WTC11 (cell line): ENCODE results near the gene APOE.

Experiments
- CREB1 ChIP-seq: sonication (generic); formaldehyde crosslinking; IDR thresholded peaks from 2 replicates; pipeline ENCODE4 v1.8.0; 2023; ENCODE audit warnings: mild to moderate bottlenecking, missing genetic modification reagents
- CTCF ChIP-seq: fragments of 200-600 bp; IDR thresholded peaks from 2 replicates; pipeline ENCODE4 v1.8.0; 2022; ENCODE audit warnings: antibody characterized with exemption
- FOXJ3 ChIP-seq: sonication (generic); formaldehyde crosslinking; IDR thresholded peaks from 2 replicates; pipeline ENCODE4 v1.9.0; 2021; ENCODE audit warnings: missing genetic modification reagents, mild to moderate bottlenecking, borderline replicate concordance
- IRF1 ChIP-seq: sonication (generic); formaldehyde crosslinking; IDR thresholded peaks from 2 replicates; pipeline ENCODE4 v1.8.0; 2023; ENCODE audit warnings: missing genetic modification reagents
- TF ChIP-seq, protein P1 (sequence below): sonication (generic); formaldehyde crosslinking; IDR thresholded peaks from 2 replicates; pipeline ENCODE4 v1.8.1; 2023; ENCODE audit warnings: mild to moderate bottlenecking, missing genetic modification reagents, moderate library complexity

DNA sequence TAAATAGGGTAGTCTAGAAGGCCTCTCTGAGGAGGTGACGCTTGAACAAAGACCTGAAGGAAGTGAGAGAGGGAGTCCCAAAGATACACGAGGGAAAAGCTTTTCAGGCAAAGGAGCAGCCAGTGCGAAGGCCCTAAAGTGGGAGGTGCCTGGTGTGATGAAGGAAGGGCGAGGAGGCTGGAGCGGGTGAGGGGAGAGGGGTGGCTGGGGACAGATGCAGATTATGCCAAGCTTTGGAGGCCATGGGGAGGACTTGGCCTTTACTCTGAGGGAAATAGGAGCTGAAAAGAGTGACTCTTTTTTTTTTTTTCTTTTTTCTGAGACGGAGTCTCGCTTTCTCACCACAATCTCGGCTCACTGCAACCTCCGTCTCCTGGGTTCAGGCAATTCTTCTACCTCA lies 52.5 kb downstream of the APOE start:
- TF ChIP-seq CREB1 (CRISPR knock-in tag): no peak
- TF ChIP-seq CTCF: no peak
- TF ChIP-seq, protein P1, sequence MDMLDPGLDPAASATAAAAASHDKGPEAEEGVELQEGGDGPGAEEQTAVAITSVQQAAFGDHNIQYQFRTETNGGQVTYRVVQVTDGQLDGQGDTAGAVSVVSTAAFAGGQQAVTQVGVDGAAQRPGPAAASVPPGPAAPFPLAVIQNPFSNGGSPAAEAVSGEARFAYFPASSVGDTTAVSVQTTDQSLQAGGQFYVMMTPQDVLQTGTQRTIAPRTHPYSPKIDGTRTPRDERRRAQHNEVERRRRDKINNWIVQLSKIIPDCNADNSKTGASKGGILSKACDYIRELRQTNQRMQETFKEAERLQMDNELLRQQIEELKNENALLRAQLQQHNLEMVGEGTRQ (CRISPR knock-in tag): no peak
- no peak for TF ChIP-seq IRF1 (CRISPR knock-in tag)
- TF ChIP-seq FOXJ3: no peak
